HG03520 (cell line): ENCODE results near the gene CASP5.
A peak's percentile ranks its signal among the peaks of the same experiment; 100 is the strongest.
"Not testable (repeated sequence)": the region's sequence is repeated elsewhere in the genome, so short reads cannot be mapped to it uniquely, and the experiment has no call there.

ENCODE experiments used
- ATAC-seq: cut with Tn5 transposase; IDR thresholded peaks from one replicate; pipeline ENCODE4 v1.9.1; 2021; ENCODE audit warnings: mild to moderate bottlenecking, moderate library complexity; ENCODE audit not compliant: unreplicated experiment

CASP5 gene

GRCh38 chr11:105023003-105023402 lies at the start of gene CASP5:
Gene CASP5 (minus strand): TSS chr11:105023168. CDS start chr11:105023136, 32 bp downstream.
- no peak for ATAC-seq

GRCh38 chr11:105072080-105072479 lies 49.1 kb upstream of the CASP5 start:
- ATAC-seq: not testable (repeated sequence)

- ATAC-seq: no peak
Observed at GRCh38 chr11:105071089-105071732, 48.2 kb upstream of the CASP5 start.

GRCh38 chr11:105070306-105070705 lies 47.3 kb upstream of the CASP5 start:
- no peak for ATAC-seq

- ATAC-seq: not testable (repeated sequence)
Observed at GRCh38 chr11:105069749-105070148, 46.8 kb upstream of the CASP5 start.

- ATAC-seq: not testable (repeated sequence)
Observed at GRCh38 chr11:105063245-105063941, 40.4 kb upstream of the CASP5 start.

- no peak for ATAC-seq
Observed at GRCh38 chr11:105057432-105057831, 34.5 kb upstream of the CASP5 start.

- no peak for ATAC-seq
Observed at GRCh38 chr11:105056446-105056845, 33.5 kb upstream of the CASP5 start.

- ATAC-seq: no peak
Observed at GRCh38 chr11:105054723-105055493, 31.9 kb upstream of the CASP5 start.

- ATAC-seq: no peak
Observed at GRCh38 chr11:105052487-105052886, 29.5 kb upstream of the CASP5 start.

- no peak for ATAC-seq
Observed at GRCh38 chr11:105051559-105051958, 28.6 kb upstream of the CASP5 start.

GRCh38 chr11:105049481-105049880 lies 26.5 kb upstream of the CASP5 start:
- ATAC-seq: no peak

- ATAC-seq: no peak
Observed at GRCh38 chr11:105046898-105047579, 24.1 kb upstream of the CASP5 start.

GRCh38 chr11:105045676-105046296 lies 22.8 kb upstream of the CASP5 start:
- no peak for ATAC-seq

GRCh38 chr11:105044557-105045524 lies 21.9 kb upstream of the CASP5 start, which contains the start of gene CARD16:
Gene CARD16 (minus strand): TSS chr11:105045335. CDS start chr11:105045297, 38 bp downstream.
- peak; percentile 99 for ATAC-seq

GRCh38 chr11:105042178-105042577 lies 19.2 kb upstream of the CASP5 start:
- ATAC-seq: no peak

GRCh38 chr11:105040703-105041102 lies 17.7 kb upstream of the CASP5 start:
- no peak for ATAC-seq

- peak; percentile 88 for ATAC-seq
Observed at GRCh38 chr11:105034813-105035620, 12.0 kb upstream of the CASP5 start, which contains the start of gene CASP1. Gene CASP1 (minus strand): TSS chr11:105035144. CDS start chr11:105035113, 31 bp downstream.
